Esophagus (tissue), 2 donors: ENCODE data around the gene MAP1LC3A. TPM values are rescaled to one million over a fixed set of nuclear protein-coding genes. Genes with fewer than 3 reads are reported as not detected.
A peak's percentile ranks its signal among the peaks of the same experiment; 100 is the strongest.

Source experiments
- H3K27ac ChIP-seq, 2 donors: one replicate each; pipeline ENCODE4 v1.5.1; 2013; ENCODE audit warnings: low read depth in 2 of 2, mild to moderate bottlenecking in 2 of 2, inconsistent platforms in 1 of 2, low read length in 1 of 2, moderate library complexity in 1 of 2
- H3K27me3 ChIP-seq, 2 donors: one replicate each; pipeline ENCODE4 v1.6.1; 2013; ENCODE audit warnings: low read length in 2 of 2, control low read depth in 1 of 2, mild to moderate bottlenecking in 1 of 2; ENCODE audit not compliant: insufficient read depth in 2 of 2, control insufficient read depth in 1 of 2
- H3K36me3 ChIP-seq, 2 donors: one replicate each; pipeline ENCODE4 v1.6.1; 2013; ENCODE audit warnings: low read length in 1 of 2; ENCODE audit not compliant: control insufficient read depth in 2 of 2, insufficient read depth in 2 of 2
- H3K4me1 ChIP-seq, 2 donors: one replicate each; pipeline ENCODE4 v1.6.1; 2013; ENCODE audit warnings: low read length in 1 of 2; ENCODE audit not compliant: control insufficient read depth in 2 of 2, insufficient read depth in 2 of 2
- H3K4me3 ChIP-seq, 2 donors: one replicate each; pipeline ENCODE4 v1.5.1; 2013; ENCODE audit warnings: low read length in 2 of 2, mild to moderate bottlenecking in 2 of 2, low read depth in 1 of 2, moderate library complexity in 1 of 2
- H3K9me3 ChIP-seq, 2 donors: one replicate each; pipeline ENCODE4 v1.6.1; 2013; ENCODE audit warnings: mild to moderate bottlenecking in 2 of 2, low read depth in 1 of 2, low read length in 1 of 2, moderate library complexity in 1 of 2; ENCODE audit not compliant: control insufficient read depth in 2 of 2, insufficient read depth in 1 of 2
- WGBS, 2 donors: extraction: QIAGEN DNeasy Blood & Tissue Kit; methylation state at CpG; one replicate each; pipeline ENCODE4 v1.1.7; 2013; 5-methylcytosine and 5-hydroxymethylcytosine counted together
- polyA plus RNA-seq, 2 donors: library from polyadenylated mRNA; stranded (reverse); fragments of 200-250 nt; gene quantifications; one replicate each; pipeline ENCODE4 v1.2.3, GENCODE V29; 2013
- donor health status: healthy with polysubstance abuse.
- donor health status: Bipolar disorder and iron deficiency.

The MAP1LC3A gene
- polyA plus RNA-seq, 2 donors = 28.7 to 29.5 TPM

GRCh38 chr20:34579191-34579978, 20.9 kb downstream of the MAP1LC3A start:
- H3K27me3 ChIP-seq = no peaks in the 10 kb centered on the region
- H3K36me3 ChIP-seq = peaks cover 3 to 7% of the 10 kb centered on the region in 2 donors
- no peaks in the 10 kb centered on the region for H3K9me3 ChIP-seq
- peaks cover 6 to 7% of the 10 kb centered on the region in 2 donors for H3K4me1 ChIP-seq
- H3K4me3 ChIP-seq = no peak overlapping the region
- WGBS, 2 donors = 44 to 56% methylated on average over 11 of the region's 11 CpGs
- peak overlapping the region; percentile 64 to 89 for H3K27ac ChIP-seq

GRCh38 chr20:34579979-34580940, 21.7 kb downstream of the MAP1LC3A start:
- H3K36me3 ChIP-seq = peaks cover 2 to 7% of the 10 kb centered on the region in 2 donors
- H3K27me3 ChIP-seq = no peaks in the 10 kb centered on the region
- H3K4me3 ChIP-seq = no peak overlapping the region
- H3K4me1 ChIP-seq = peaks cover 6 to 7% of the 10 kb centered on the region in 2 donors
- no peaks in the 10 kb centered on the region for H3K9me3 ChIP-seq
- 75 to 79% methylated on average over 7 of the region's 7 CpGs for WGBS, 2 donors
- H3K27ac ChIP-seq = peak overlapping the region; percentile 64 to 89

- Histone ChIP-seq H3K36me3 (peaks cover 2 to 7% of the 10 kb centered on the region in 2 donors), H3K27me3 (no peaks in the 10 kb centered on the region), H3K9me3 (no peaks in the 10 kb centered on the region), H3K4me3 (no peak overlapping the region), H3K27ac (peak overlapping the region; percentile 63 to 82), H3K4me1 (peaks cover 6 to 7% of the 10 kb centered on the region in 2 donors)
- 84% methylated on average over 11 of the region's 11 CpGs for WGBS, 2 donors
Measured at GRCh38 chr20:34581341-34582184, 23.0 kb downstream of the MAP1LC3A start.

- H3K4me1 ChIP-seq = peaks cover 6 to 7% of the 10 kb centered on the region in 2 donors
- H3K4me3 ChIP-seq = no peak overlapping the region
- H3K27ac ChIP-seq = peak overlapping the region; percentile 63 to 82
- WGBS, 2 donors = 79 to 83% methylated on average over 4 of the region's 4 CpGs
- H3K9me3 ChIP-seq = no peaks in the 10 kb centered on the region
- H3K27me3 ChIP-seq = no peaks in the 10 kb centered on the region
- peaks cover 2 to 7% of the 10 kb centered on the region in 2 donors for H3K36me3 ChIP-seq
Measured at GRCh38 chr20:34582221-34582620, 23.7 kb downstream of the MAP1LC3A start.

GRCh38 chr20:34582911-34583310, 24.4 kb downstream of the MAP1LC3A start:
- Histone ChIP-seq H3K4me3 (no peak overlapping the region), H3K9me3 (no peaks in the 10 kb centered on the region), H3K27me3 (no peaks in the 10 kb centered on the region), H3K27ac (peak overlapping the region; percentile 63 to 86), H3K4me1 (peaks cover 6 to 7% of the 10 kb centered on the region in 2 donors), H3K36me3 (peaks cover 2 to 7% of the 10 kb centered on the region in 2 donors)
- 80 to 87% methylated on average over 4 of the region's 4 CpGs for WGBS, 2 donors

DNA sequence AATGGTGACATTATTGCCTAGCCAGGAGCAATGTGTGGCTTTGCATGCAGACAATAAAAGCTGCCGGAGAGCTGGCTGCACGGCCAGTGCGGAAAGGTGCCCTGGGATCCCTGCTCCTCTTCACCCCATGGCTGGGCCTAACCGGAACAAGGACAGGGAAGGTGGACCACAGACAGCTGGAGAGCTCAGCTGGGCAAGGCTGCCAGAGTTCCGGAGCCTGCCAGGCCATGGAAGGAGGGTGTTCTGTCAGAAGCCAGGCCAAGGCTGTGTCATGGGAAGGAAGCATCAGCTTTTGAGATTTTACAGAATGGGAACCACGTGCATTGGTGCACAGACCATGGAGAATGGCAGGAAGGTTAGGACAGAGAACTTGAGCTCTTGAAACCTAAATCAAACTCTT, 25.0 kb downstream of the MAP1LC3A start:
- Histone ChIP-seq H3K4me1 (peaks cover 6 to 7% of the 10 kb centered on the region in 2 donors), H3K27ac (peak overlapping the region; percentile 53 to 86), H3K4me3 (no peak overlapping the region), H3K36me3 (peaks cover 2 to 7% of the 10 kb centered on the region in 2 donors), H3K27me3 (no peaks in the 10 kb centered on the region), H3K9me3 (no peaks in the 10 kb centered on the region)
- 82 to 84% methylated on average over 6 of the region's 6 CpGs for WGBS, 2 donors

GRCh38 chr20:34585019-34585418, 26.5 kb downstream of the MAP1LC3A start:
- Histone ChIP-seq H3K4me1 (peaks cover 4 to 7% of the 10 kb centered on the region in 2 donors), H3K4me3 (no peak overlapping the region), H3K36me3 (peaks cover 2 to 7% of the 10 kb centered on the region in 2 donors), H3K27me3 (no peaks in the 10 kb centered on the region), H3K27ac (no peak overlapping the region), H3K9me3 (no peaks in the 10 kb centered on the region)
- 97 to 99% methylated on average over 5 of the region's 5 CpGs for WGBS, 2 donors

GRCh38 chr20:34586488-34587163, 28.1 kb downstream of the MAP1LC3A start:
- peaks cover 2 to 3% of the 10 kb centered on the region in 2 donors for H3K4me1 ChIP-seq
- H3K9me3 ChIP-seq = no peaks in the 10 kb centered on the region
- peaks cover 0 to 7% of the 10 kb centered on the region in 2 donors for H3K36me3 ChIP-seq
- WGBS, 2 donors = 88 to 90% methylated on average over 9 of the region's 9 CpGs
- no peak overlapping the region for H3K4me3 ChIP-seq
- no peaks in the 10 kb centered on the region for H3K27me3 ChIP-seq
- H3K27ac ChIP-seq = no peak overlapping the region
